ENCODE data around the gene ROM1. TPM values are rescaled to one million over a fixed set of nuclear protein-coding genes. Genes with fewer than 3 reads are reported as not detected.
"Not testable (repeated sequence)": the region's sequence is repeated elsewhere in the genome, so short reads cannot be mapped to it uniquely, and the experiment has no call there.

Gene ROM1
- total RNA-seq: 9.9 TPM

- peak; percentile 81 for DNase-seq (ENCODE audit: low spot score)
Measured at GRCh38 chr11:62612366-62613290, at the start of gene ROM1, which contains the start of gene EML3. TSS of gene ROM1 (plus strand) at chr11:62613257. CDS start at chr11:62613282, 25 bp downstream. TSS of gene EML3 (minus strand) at chr11:62612775. CDS start at chr11:62612457, 318 bp downstream.

GRCh38 chr11:62565100-62565802 lies 47.8 kb upstream of the ROM1 start:
- DNase-seq (ENCODE audit: low spot score): no peak

GRCh38 chr11:62566247-62566646 lies 46.8 kb upstream of the ROM1 start:
- no peak for DNase-seq (ENCODE audit: low spot score)

GRCh38 chr11:62567018-62567633 lies 45.9 kb upstream of the ROM1 start:
- DNase-seq (ENCODE audit: low spot score): no peak

- DNase-seq (ENCODE audit: low spot score): no peak
Measured at GRCh38 chr11:62569611-62570010, 43.4 kb upstream of the ROM1 start.

GRCh38 chr11:62570903-62571302 lies 42.2 kb upstream of the ROM1 start:
- DNase-seq (ENCODE audit: low spot score): not testable (repeated sequence)

- not testable (repeated sequence) for DNase-seq (ENCODE audit: low spot score)
Measured at GRCh38 chr11:62571493-62571892, 41.6 kb upstream of the ROM1 start.

- DNase-seq (ENCODE audit: low spot score): no peak
Measured at GRCh38 chr11:62572431-62572830, 40.6 kb upstream of the ROM1 start.

- no peak for DNase-seq (ENCODE audit: low spot score)
Measured at GRCh38 chr11:62573006-62573591, 40.0 kb upstream of the ROM1 start.

- peak; percentile 100 for DNase-seq (ENCODE audit: low spot score)
Measured at GRCh38 chr11:62573592-62574362, 39.3 kb upstream of the ROM1 start, which contains the start of gene EEF1G. TSS of gene EEF1G (minus strand) at chr11:62573891. CDS start at chr11:62573842, 49 bp downstream.

GRCh38 chr11:62574363-62575071 lies 38.5 kb upstream of the ROM1 start:
- DNase-seq (ENCODE audit: low spot score): no peak

- DNase-seq (ENCODE audit: low spot score): no peak
Measured at GRCh38 chr11:62575156-62575555, 37.9 kb upstream of the ROM1 start.

- DNase-seq (ENCODE audit: low spot score): no peak
Measured at GRCh38 chr11:62575837-62576236, 37.2 kb upstream of the ROM1 start.

GRCh38 chr11:62577046-62577714 lies 35.9 kb upstream of the ROM1 start:
- no peak for DNase-seq (ENCODE audit: low spot score)

GRCh38 chr11:62578541-62578940 lies 34.5 kb upstream of the ROM1 start:
- no peak for DNase-seq (ENCODE audit: low spot score)

GRCh38 chr11:62579252-62579651 lies 33.8 kb upstream of the ROM1 start:
- DNase-seq (ENCODE audit: low spot score): no peak

- DNase-seq (ENCODE audit: low spot score): no peak
Measured at GRCh38 chr11:62580959-62581715, 31.9 kb upstream of the ROM1 start.

- not testable (repeated sequence) for DNase-seq (ENCODE audit: low spot score)
Measured at GRCh38 chr11:62581735-62582134, 31.3 kb upstream of the ROM1 start.

- not testable (repeated sequence) for DNase-seq (ENCODE audit: low spot score)
Measured at GRCh38 chr11:62585356-62585755, 27.7 kb upstream of the ROM1 start.

All from mucosa of gallbladder (tissue), 1 donor.